GM21360 (cell line): ENCODE results near the gene PLA2G1B.

Experiments
- ATAC-seq: cut with Tn5 transposase; IDR thresholded peaks from one replicate; pipeline ENCODE4 v1.9.1; 2021; ENCODE audit warnings: mild to moderate bottlenecking, moderate library complexity; ENCODE audit not compliant: unreplicated experiment

The PLA2G1B gene

DNA sequence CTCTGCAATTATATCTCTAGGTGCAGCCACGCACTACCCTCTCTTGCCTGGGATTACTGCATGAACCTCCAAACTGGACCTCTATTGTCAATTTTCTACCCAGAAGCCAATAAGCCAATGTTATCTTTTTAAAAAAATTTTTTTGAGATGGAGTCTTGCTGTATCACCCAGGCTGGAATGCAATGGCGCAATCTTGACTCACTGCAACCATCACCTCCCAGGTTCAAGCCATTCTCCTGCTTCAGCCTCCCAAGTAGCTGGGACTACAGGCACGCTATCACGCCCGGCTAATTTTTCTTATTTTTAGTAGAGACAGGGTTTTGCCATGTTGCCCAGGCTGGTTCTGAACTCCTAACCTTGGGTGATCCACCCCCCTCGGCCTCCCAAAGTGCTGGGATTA, 50.8 kb downstream of the PLA2G1B start:
- ATAC-seq: no peak
